CD4-positive, alpha-beta memory T cell (primary cell): Measurements from ENCODE around the gene PMEL. TPM values are rescaled to one million over a fixed set of nuclear protein-coding genes. Genes with fewer than 3 reads are reported as not detected.

Experiments
- CTCF ChIA-PET: fragments of 350-600 bp; sonication (Branson Sonifier 250); formaldehyde crosslinking; loops from one replicate; lab custom pipeline; 2021; ENCODE audit warnings: inconsistent platforms; ENCODE audit not compliant: partially characterized antibody; lab: Charles Lee
- POLR2A ChIA-PET: fragments of 350-600 bp; sonication (Branson Sonifier 250); formaldehyde crosslinking; loops from one replicate; lab custom pipeline; 2021; ENCODE audit not compliant: partially characterized antibody; lab: Charles Lee
- DNase-seq, 5 donors: peaks; one replicate each; pipeline versions ENCODE4 v3.0.0 to v3.0.0-alpha.2; 2020 to 2022; ENCODE audit warnings: mixed read lengths in 1 of 5
- H3K27ac ChIP-seq: one replicate; pipeline ENCODE4 v1.7.0; 2013; ENCODE audit warnings: low read depth, low read length
- H3K27me3 ChIP-seq: 2 replicates; pipeline ENCODE4 v1.7.0; 2013; ENCODE audit warnings: mild to moderate bottlenecking, low read length, moderate library complexity; ENCODE audit not compliant: insufficient read depth
- H3K36me3 ChIP-seq: 2 replicates; pipeline ENCODE4 v1.7.0; 2013; ENCODE audit warnings: mild to moderate bottlenecking, low read length, moderate library complexity; ENCODE audit not compliant: insufficient read depth
- H3K4me1 ChIP-seq: 2 replicates; pipeline ENCODE4 v1.7.0; 2013; ENCODE audit warnings: mild to moderate bottlenecking, low read length, moderate library complexity; ENCODE audit not compliant: insufficient read depth
- H3K4me3 ChIP-seq, 2 donors: one replicate each; pipeline ENCODE4 v1.7.0; 2013; ENCODE audit warnings: low read length in 2 of 2, mild to moderate bottlenecking in 1 of 2
- H3K9me3 ChIP-seq, 2 donors: one replicate each; pipeline ENCODE4 v1.7.0; 2013; ENCODE audit warnings: low read length in 2 of 2, control low read depth in 1 of 2; ENCODE audit not compliant: control insufficient read depth in 1 of 2
- H3K27ac Mint-ChIP-seq, 7 donors: one replicate each; pipeline ENCODE4 v1.8.0; 2020 to 2021; ENCODE audit warnings: mixed read lengths in 7 of 7, mild to moderate bottlenecking in 6 of 7, inconsistent platforms in 3 of 7, moderate library complexity in 3 of 7
- H3K27me3 Mint-ChIP-seq, 2 donors: one replicate each; pipeline ENCODE4 v1.8.0; 2020 to 2021; ENCODE audit warnings: mixed read lengths in 2 of 2
- H3K36me3 Mint-ChIP-seq, 2 donors: one replicate each; pipeline ENCODE4 v1.8.0; 2020 to 2021; ENCODE audit warnings: mixed read lengths in 2 of 2, inconsistent platforms in 1 of 2, mild to moderate bottlenecking in 1 of 2
- H3K4me1 Mint-ChIP-seq, 4 donors: one replicate each; pipeline ENCODE4 v1.8.0; 2020 to 2021; ENCODE audit warnings: mixed read lengths in 4 of 4, mild to moderate bottlenecking in 1 of 4
- H3K4me3 Mint-ChIP-seq, 8 donors: one replicate each; pipeline ENCODE4 v1.8.0; 2020 to 2021; ENCODE audit warnings: mixed read lengths in 8 of 8, mild to moderate bottlenecking in 7 of 8, moderate library complexity in 6 of 8, inconsistent platforms in 3 of 8
- H3K9me3 Mint-ChIP-seq, 8 donors: one replicate each; pipeline ENCODE4 v1.8.0; 2020 to 2021; ENCODE audit warnings: mixed read lengths in 8 of 8, mild to moderate bottlenecking in 5 of 8, inconsistent platforms in 3 of 8, moderate library complexity in 1 of 8
- intact Hi-C: fragments of 100-400 bp; cut with micrococcal nuclease; formaldehyde crosslinking; loops from one replicate; pipeline ENCODE4 v1.15.1; 2023
- polyA plus RNA-seq, 2 donors: library from polyadenylated mRNA; unstranded; fragments of 300-500 nt; fragmentation: Illumina TruSeq; gene quantifications; one replicate each; pipeline ENCODE4 v1.2.3, GENCODE V29; 2021
- total RNA-seq, 2 experiments: library from RNA; stranded (reverse); gene quantifications; one replicate each; pipeline ENCODE4 v1.2.3, GENCODE V29; 2021

PMEL gene
- total and polyA plus RNA-seq, 4 experiments from 2014 or later, result not detected

DNA sequence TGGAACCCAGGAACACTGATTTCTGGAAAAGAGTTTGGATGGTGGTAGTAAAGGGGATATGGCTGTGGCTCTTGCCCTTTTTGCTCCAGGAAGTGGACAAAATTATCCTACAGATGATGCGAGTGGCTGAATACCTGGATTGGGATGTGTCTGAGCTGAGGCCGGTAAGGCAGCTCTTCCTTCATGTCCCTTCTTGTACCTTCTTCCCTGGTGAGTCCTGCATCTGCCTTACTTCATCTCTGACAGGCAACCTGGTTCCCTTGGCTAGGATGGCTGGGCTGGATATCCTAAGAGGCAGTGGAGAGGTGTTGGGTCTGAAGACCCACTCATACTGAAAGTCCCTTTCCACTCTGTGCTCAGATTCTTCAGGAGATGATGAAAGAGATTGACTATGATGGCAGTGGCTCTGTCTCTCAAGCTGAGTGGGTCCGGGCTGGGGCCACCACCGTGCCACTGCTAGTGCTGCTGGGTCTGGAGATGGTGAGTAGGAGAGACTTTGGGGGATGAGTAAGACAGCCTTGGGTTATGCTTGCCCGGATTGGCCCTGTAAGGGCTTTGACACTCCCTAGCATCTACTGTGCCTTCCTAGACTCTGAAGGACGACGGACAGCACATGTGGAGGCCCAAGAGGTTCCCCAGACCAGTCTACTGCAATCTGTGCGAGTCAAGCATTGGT is 26.9 kb downstream of the PMEL start:
- peak overlapping the region; percentile 5 for H3K27ac ChIP-seq
- Mint-ChIP-seq H3K27ac (peak overlapping the region; percentile 75 to 96 (median 92)), H3K36me3 (peaks cover 89 to 95% of the 10 kb centered on the region in 2 donors), H3K4me3 (peak overlapping the region in 5 of 8 donors; percentile 11 to 70 (median 43)), H3K27me3 (no peaks in the 10 kb centered on the region), H3K9me3 (no peaks in the 10 kb centered on the region), H3K4me1 (peaks cover 64 to 92% (median 75%) of the 10 kb centered on the region in 4 donors)
- no peaks in the 10 kb centered on the region for H3K27me3 ChIP-seq
- intact Hi-C loops, result no loop called here
- ChIA-PET POLR2A (interaction anchor here (0.5 to 47.8 kb wide), 18 partner anchors 5 to 282 kb away, joined by 3 to 1214 read pairs (median 4); partner anchors contain the start of genes CD63, DGKA, DNAJC14 and GDF11), CTCF (interaction anchor here (0.9 to 7.5 kb wide), 19 partner anchors 8 to 210 kb away, joined by 3 to 107 read pairs (median 7); partner anchors contain the start of genes CD63, DGKA, DNAJC14 and ORMDL2)
- peaks cover 80% of the 10 kb centered on the region for H3K36me3 ChIP-seq
- H3K4me1 ChIP-seq, result peaks cover 79% of the 10 kb centered on the region
- DNase-seq, result no peak
- H3K4me3 ChIP-seq, result no peak overlapping the region
- no peaks in the 10 kb centered on the region for H3K9me3 ChIP-seq

DNA sequence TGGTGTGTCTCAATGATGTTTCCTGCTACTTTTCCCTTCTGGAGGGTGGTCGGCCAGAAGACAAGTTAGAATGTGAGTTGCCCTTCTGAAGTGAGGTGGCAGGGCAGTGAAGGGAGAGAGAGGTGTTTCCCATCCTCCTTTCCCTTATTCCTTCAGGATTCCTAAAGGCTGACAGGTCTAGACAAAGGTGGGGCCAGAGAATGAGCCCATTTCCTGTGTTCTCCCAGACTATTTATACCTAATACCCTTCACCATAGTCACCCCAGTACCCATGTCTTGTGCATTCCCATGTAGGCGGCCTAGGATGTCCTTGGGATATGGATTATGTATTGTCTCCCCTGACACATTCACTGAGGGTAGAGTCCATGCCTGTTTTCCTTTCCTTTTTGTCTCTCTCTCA is 27.9 kb downstream of the PMEL start:
- peak overlapping the region; percentile 88 for H3K27ac ChIP-seq
- POLR2A ChIA-PET, result interaction anchor here (0.9 to 47.8 kb wide), 10 partner anchors 6 to 199 kb away, joined by 3 to 1214 read pairs (median 10); partner anchors contain the start of genes DGKA, DNAJC14, ORMDL2 and PYM1
- no peaks in the 10 kb centered on the region for H3K27me3 Mint-ChIP-seq
- H3K27me3 ChIP-seq, result no peaks in the 10 kb centered on the region
- DNase-seq, result no peak
- no peaks in the 10 kb centered on the region for H3K9me3 ChIP-seq
- peaks cover 86 to 92% of the 10 kb centered on the region in 2 donors for H3K36me3 Mint-ChIP-seq
- H3K4me1 ChIP-seq, result peaks cover 89% of the 10 kb centered on the region
- peak overlapping the region in 6 of 8 donors; percentile 1 to 52 (median 18) for H3K4me3 Mint-ChIP-seq
- H3K9me3 Mint-ChIP-seq, result no peaks in the 10 kb centered on the region
- CTCF ChIA-PET, result interaction anchor here (0.7 to 7.5 kb wide), 9 partner anchors 11 to 199 kb away, joined by 3 to 107 read pairs (median 15); partner anchors contain the start of genes ORMDL2, PYM1, RAB5B and SARNP
- peak overlapping the region; percentile 75 to 96 (median 92) for H3K27ac Mint-ChIP-seq
- peaks cover 78% of the 10 kb centered on the region for H3K36me3 ChIP-seq
- intact Hi-C loops, result no loop called here
- H3K4me1 Mint-ChIP-seq, result peaks cover 70 to 98% (median 82%) of the 10 kb centered on the region in 4 donors
- no peak overlapping the region for H3K4me3 ChIP-seq

DNA sequence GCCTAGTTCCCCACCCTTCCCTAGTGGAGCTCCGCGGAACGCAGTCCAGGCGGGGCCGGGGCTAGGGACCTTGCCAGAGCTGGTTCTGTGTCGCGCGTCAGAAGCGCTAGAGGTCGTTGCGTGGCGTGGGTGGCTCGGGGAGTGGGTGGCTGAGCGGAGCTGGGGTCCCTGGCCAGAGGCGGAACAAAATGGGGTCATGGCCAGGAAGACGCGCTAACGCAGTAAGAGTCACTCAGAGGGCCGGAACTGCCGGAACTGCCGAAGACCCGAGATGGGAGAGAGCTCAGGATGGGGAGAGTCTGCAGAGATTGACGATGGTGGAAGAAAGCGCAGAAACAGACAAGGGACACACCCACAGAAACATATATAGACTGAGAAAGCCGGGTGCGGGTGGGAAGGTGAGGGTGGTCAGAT is 30.1 kb downstream of the PMEL start:
- no peaks in the 10 kb centered on the region for H3K27me3 Mint-ChIP-seq
- ChIA-PET POLR2A (interaction anchor here (0.7 to 47.8 kb wide), 12 partner anchors 8 to 211 kb away, joined by 3 to 1214 read pairs (median 32); partner anchors contain the start of genes CD63, DGKA, DNAJC14 and GDF11), CTCF (interaction anchor here (0.7 to 7.5 kb wide), 13 partner anchors 9 to 198 kb away, joined by 3 to 107 read pairs (median 4); partner anchors contain the start of gene PYM1)
- Histone ChIP-seq H3K36me3 (peaks cover 55% of the 10 kb centered on the region), H3K27ac (peak overlapping the region; percentile 88), H3K4me3 (peak overlapping the region; percentile 87 to 95), H3K4me1 (peaks cover 84% of the 10 kb centered on the region), H3K9me3 (no peaks in the 10 kb centered on the region), H3K27me3 (no peaks in the 10 kb centered on the region)
- peaks cover 62 to 94% (median 73%) of the 10 kb centered on the region in 4 donors for H3K4me1 Mint-ChIP-seq
- peak overlapping the region; percentile 97 to 100 (median 99) for H3K4me3 Mint-ChIP-seq
- H3K27ac Mint-ChIP-seq, result peak overlapping the region; percentile 93 to 98 (median 96)
- peaks cover 81 to 89% of the 10 kb centered on the region in 2 donors for H3K36me3 Mint-ChIP-seq
- peaks cover 0 to 3% (median 0%) of the 10 kb centered on the region in 8 donors for H3K9me3 Mint-ChIP-seq
- intact Hi-C loops, result no loop called here
- peak in 3 of 5 donors; percentile 28 to 45 (median 31) for DNase-seq

DNA sequence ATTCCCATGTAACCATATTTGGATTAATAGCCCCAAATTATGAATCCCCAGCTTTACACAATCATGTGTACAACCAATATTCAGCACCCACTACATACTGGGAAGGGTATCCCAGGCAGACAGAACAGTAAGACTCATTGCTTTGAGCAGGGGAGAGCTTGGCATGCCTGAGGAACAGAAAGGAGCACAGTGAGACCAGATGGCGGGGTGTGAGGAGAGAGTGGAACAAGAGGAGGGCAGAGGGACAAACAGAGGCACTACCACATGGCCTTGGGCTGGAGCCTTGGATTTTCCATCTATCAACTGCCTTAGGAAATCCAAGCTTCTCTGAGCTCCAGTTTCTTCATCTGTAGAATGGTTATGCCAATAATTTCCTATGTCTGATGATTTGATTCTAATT is 31.1 kb downstream of the PMEL start:
- intact Hi-C loops, result no loop called here
- POLR2A ChIA-PET, result interaction anchor here (1.0 to 47.8 kb wide), 7 partner anchors 9 to 192 kb away, joined by 3 to 1214 read pairs (median 201); partner anchors contain the start of genes DGKA, DNAJC14, GDF11 and ORMDL2
- Histone ChIP-seq H3K27me3 (no peaks in the 10 kb centered on the region), H3K36me3 (peaks cover 46% of the 10 kb centered on the region), H3K4me1 (peaks cover 82% of the 10 kb centered on the region), H3K4me3 (peak overlapping the region; percentile 87 to 95), H3K9me3 (no peaks in the 10 kb centered on the region), H3K27ac (peak overlapping the region; percentile 88)
- CTCF ChIA-PET, result interaction anchor here (0.9 to 7.5 kb wide), 12 partner anchors 8 to 195 kb away, joined by 3 to 107 read pairs (median 6); partner anchors contain the start of genes DNAJC14, ORMDL2, PYM1 and SARNP
- H3K27ac Mint-ChIP-seq, result peak overlapping the region; percentile 93 to 98 (median 96)
- no peak for DNase-seq
- H3K9me3 Mint-ChIP-seq, result peaks cover 0 to 3% (median 0%) of the 10 kb centered on the region in 8 donors
- H3K36me3 Mint-ChIP-seq, result peaks cover 71 to 84% of the 10 kb centered on the region in 2 donors
- peak overlapping the region; percentile 97 to 100 (median 99) for H3K4me3 Mint-ChIP-seq
- H3K4me1 Mint-ChIP-seq, result peaks cover 56 to 94% (median 67%) of the 10 kb centered on the region in 4 donors
- no peaks in the 10 kb centered on the region for H3K27me3 Mint-ChIP-seq

DNA sequence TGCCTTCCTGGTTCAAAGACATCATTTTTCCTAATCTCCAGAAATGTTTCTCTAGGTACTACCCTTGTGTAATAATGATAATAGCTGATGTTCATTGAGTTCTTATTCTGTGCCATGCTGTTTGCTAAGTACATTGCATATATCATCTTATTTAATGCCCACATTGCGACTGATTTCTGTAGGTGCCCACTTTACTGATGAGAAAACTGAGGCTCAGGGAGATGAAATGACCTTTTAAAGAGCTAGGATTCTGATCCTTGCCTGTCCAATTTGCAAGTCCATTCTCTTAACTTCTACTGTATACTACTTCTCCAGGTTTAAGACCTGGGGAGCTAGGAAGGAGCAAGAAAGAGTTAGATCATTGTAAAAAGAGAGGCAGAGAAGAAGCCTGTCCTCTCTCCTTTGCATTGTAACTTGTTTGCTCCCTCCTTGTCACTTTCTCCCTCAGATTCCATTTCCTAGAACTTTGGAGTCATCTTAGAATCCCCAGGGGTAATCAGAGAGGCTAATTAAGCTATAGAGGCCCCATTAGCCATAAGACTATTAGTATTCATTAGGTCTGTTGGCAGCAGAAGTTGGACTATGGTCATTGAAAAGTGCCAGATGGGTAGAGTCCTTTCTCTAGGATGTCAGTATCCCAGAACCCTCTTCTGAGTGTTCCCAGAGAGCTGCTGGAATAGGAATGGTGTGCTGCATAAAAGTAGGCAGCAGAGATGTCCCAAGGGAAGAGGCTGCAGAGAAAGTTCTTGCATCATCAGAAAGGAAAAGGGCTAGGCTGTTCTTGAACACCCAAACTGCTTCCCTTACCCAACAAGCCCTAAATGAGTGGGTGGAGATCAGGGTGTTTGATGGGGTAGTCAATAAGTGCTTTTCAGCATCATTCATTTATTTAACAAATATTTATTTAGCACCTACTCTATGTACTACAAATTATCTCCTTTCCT is 31.8 kb downstream of the PMEL start:
- Mint-ChIP-seq H3K27ac (peak overlapping the region; percentile 81 to 98 (median 96)), H3K4me3 (peak overlapping the region; percentile 97 to 100 (median 99)), H3K27me3 (no peaks in the 10 kb centered on the region), H3K4me1 (peaks cover 55 to 94% (median 68%) of the 10 kb centered on the region in 4 donors), H3K9me3 (peaks cover 0 to 3% (median 0%) of the 10 kb centered on the region in 8 donors), H3K36me3 (peaks cover 64 to 82% of the 10 kb centered on the region in 2 donors)
- Histone ChIP-seq H3K27ac (peak overlapping the region; percentile 88), H3K4me1 (peaks cover 81% of the 10 kb centered on the region), H3K9me3 (no peaks in the 10 kb centered on the region), H3K36me3 (peaks cover 39% of the 10 kb centered on the region), H3K27me3 (no peaks in the 10 kb centered on the region), H3K4me3 (peak overlapping the region; percentile 87 to 95)
- ChIA-PET CTCF (interaction anchor here (0.8 to 7.5 kb wide), 11 partner anchors 7 to 195 kb away, joined by 3 to 107 read pairs (median 6); partner anchors contain the start of genes DNAJC14, ORMDL2, PYM1 and SARNP), POLR2A (interaction anchor here (0.9 to 47.8 kb wide), 13 partner anchors 8 to 288 kb away, joined by 3 to 1214 read pairs (median 8); partner anchors contain the start of genes DGKA, DNAJC14, GDF11 and ORMDL2)
- DNase-seq, result no peak
- intact Hi-C loops, result no loop called here
